Activated CD8-positive, alpha-beta T cell treated with anti-CD3 and anti-CD28 coated beads for 36 hours (primary cell): ENCODE results near the gene GRID1. TPM values are rescaled to one million over a fixed set of nuclear protein-coding genes. Genes with fewer than 3 reads are reported as not detected.

Source experiments
- ATAC-seq: fragments of 200-7000 bp; cut with Tn5 transposase; one replicate; pipeline ENCODE4 v1.10.0; 2021; ENCODE audit warnings: mild to moderate bottlenecking, moderate library complexity
- CTCF ChIA-PET: fragments of 350-600 bp; sonication (Branson Sonifier 250); formaldehyde crosslinking; loops from one replicate; lab custom pipeline; 2021; ENCODE audit warnings: antibody characterized with exemption; lab: Charles Lee
- POLR2A ChIA-PET: fragments of 350-600 bp; sonication (Branson Sonifier 250); formaldehyde crosslinking; loops from one replicate; lab custom pipeline; 2021; ENCODE audit warnings: antibody characterized with exemption; lab: Charles Lee
- DNase-seq: peaks from one replicate; pipeline ENCODE4 v3.0.0-alpha.2; 2020
- H3K27ac Mint-ChIP-seq: one replicate; pipeline ENCODE4 v1.8.0; 2021; ENCODE audit warnings: mild to moderate bottlenecking, mixed read lengths
- H3K27me3 Mint-ChIP-seq: one replicate; pipeline ENCODE4 v1.8.0; 2021; ENCODE audit warnings: mixed read lengths
- H3K36me3 Mint-ChIP-seq: one replicate; pipeline ENCODE4 v1.8.0; 2021; ENCODE audit warnings: low read depth, mixed read lengths
- H3K4me1 Mint-ChIP-seq: one replicate; pipeline ENCODE4 v1.8.0; 2021; ENCODE audit warnings: low read depth, mixed read lengths
- H3K4me3 Mint-ChIP-seq: one replicate; pipeline ENCODE4 v1.8.0; 2021; ENCODE audit warnings: mild to moderate bottlenecking, moderate library complexity, mixed read lengths
- H3K9me3 Mint-ChIP-seq: one replicate; pipeline ENCODE4 v1.8.0; 2021; ENCODE audit warnings: mixed read lengths
- intact Hi-C: fragments of 100-400 bp; cut with micrococcal nuclease; formaldehyde crosslinking; loops from one replicate; pipeline ENCODE4 v1.10.0; 2022
- total RNA-seq, 2 experiments: library from RNA; stranded (reverse); gene quantifications; one replicate each; pipeline ENCODE4 v1.2.3, GENCODE V29; 2021
- TF ChIP-seq, protein P1 (sequence below): fragments of 200-600 bp; IDR thresholded peaks from one replicate; pipeline ENCODE4 v1.8.0; 2022; ENCODE audit warnings: antibody characterized with exemption, mild to moderate bottlenecking

Gene GRID1
- total RNA-seq, 2 experiments from 2014 or later: not detected

DNA sequence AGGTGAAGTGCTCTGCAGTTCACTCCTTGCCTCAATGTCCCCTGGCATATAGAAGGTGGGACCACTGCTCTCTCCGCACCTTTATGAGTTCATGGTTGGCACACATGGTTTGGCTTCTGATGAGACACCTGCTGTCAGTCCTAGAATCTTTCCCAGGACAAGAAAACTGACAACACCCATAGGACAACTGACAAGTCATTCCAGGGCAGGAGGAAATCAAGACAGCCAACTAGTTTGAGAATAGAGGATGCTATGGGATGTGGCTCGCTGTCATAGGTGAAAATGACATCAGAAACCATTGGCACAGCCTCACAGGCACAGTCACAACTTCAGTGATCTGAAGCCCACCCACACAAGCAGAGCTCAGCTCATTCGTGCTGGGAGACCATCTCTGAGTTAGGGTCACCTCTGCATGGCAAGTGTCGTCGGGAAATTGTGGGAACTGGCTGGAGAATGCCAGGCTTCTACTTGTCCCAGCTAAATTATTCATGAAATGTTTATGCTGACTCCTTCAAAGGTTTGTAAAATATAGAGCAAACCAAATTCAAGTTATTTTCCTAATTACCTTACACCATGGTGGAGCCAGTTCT lies 762.4 kb downstream of the GRID1 start:
- Mint-ChIP-seq H3K27me3 (no peaks in the 10 kb centered on the region), H3K9me3 (no peaks in the 10 kb centered on the region), H3K4me1 (no peaks in the 10 kb centered on the region), H3K27ac (no peak overlapping the region), H3K36me3 (no peaks in the 10 kb centered on the region), H3K4me3 (no peak overlapping the region)
- DNase-seq (no peak), ATAC-seq (no peak)
- CTCF ChIA-PET: no interaction called here
- TF ChIP-seq, protein P1, sequence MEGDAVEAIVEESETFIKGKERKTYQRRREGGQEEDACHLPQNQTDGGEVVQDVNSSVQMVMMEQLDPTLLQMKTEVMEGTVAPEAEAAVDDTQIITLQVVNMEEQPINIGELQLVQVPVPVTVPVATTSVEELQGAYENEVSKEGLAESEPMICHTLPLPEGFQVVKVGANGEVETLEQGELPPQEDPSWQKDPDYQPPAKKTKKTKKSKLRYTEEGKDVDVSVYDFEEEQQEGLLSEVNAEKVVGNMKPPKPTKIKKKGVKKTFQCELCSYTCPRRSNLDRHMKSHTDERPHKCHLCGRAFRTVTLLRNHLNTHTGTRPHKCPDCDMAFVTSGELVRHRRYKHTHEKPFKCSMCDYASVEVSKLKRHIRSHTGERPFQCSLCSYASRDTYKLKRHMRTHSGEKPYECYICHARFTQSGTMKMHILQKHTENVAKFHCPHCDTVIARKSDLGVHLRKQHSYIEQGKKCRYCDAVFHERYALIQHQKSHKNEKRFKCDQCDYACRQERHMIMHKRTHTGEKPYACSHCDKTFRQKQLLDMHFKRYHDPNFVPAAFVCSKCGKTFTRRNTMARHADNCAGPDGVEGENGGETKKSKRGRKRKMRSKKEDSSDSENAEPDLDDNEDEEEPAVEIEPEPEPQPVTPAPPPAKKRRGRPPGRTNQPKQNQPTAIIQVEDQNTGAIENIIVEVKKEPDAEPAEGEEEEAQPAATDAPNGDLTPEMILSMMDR: no peak
- POLR2A ChIA-PET: interaction anchor here (1.4 kb wide), 1 partner anchor 9 kb away, joined by 3 read pairs; no protein-coding TSS in a partner anchor
- intact Hi-C loops: no loop called here

DNA sequence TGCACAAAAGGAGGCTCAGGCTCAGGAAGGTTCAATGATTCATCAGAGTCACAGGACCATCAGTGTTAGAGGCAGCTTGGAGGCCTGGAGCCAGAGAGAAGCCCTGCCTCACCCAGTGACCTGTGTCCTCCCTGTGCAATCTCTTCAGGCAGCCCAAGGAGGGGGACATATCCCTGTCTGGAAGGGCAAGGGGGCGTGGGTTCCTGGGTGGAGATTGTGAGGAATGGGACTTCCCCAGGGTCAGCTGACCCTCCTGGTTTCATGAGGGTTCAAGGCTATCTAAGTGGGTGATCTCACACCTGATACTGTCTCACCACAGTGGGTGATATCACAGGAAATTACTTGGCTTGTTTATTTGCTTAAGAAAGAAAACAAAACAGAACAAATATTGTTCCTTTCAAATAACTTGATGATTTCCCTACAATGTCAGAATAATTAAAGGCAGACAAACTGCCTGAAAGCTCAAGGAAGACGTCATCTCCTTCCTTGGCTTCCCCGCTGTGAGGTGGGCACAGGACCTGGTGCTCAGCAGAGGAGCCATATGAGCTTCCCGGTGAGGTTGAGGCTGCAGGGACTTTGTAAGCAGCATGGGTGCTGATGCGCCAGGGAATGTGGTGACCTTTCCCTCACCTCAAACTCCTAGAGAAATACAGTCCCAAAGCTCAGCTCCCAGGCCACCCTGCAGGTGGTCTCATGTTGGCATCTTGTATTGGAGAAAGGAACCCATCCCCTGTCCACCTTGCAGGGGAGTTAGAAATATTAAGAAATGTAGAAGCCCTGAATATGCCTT lies 763.2 kb downstream of the GRID1 start:
- POLR2A ChIA-PET: interaction anchor here (1.0 kb wide), 1 partner anchor 9 kb away, joined by 3 read pairs; no protein-coding TSS in a partner anchor

DNA sequence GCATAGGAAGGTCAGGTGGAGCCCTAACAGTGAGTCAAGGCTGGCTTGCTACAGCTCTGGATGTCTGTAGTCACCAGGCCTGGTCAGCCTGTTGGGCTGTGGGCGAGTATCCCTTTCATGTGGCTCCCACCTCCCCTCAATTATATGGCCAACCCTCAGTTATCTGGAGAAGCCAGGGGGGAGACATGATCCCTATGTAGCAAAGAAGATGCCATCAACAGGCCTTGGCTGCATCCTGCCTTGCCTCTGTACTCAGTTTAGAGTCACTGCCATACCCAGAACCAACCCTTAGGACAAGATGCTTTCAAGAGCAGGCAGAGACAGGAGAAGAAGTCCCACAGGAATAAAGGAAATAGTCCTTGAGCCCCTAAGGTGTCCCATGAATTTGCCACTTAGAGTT lies 763.9 kb downstream of the GRID1 start:
- DNase-seq: no peak
- H3K4me3 Mint-ChIP-seq: no peak overlapping the region
- ChIA-PET POLR2A (interaction anchor here (1.0 kb wide), 1 partner anchor 10 kb away, joined by 3 read pairs; no protein-coding TSS in a partner anchor), CTCF (no interaction called here)
- no peak for ATAC-seq
- no peaks in the 10 kb centered on the region for H3K36me3 Mint-ChIP-seq
- no peaks in the 10 kb centered on the region for H3K27me3 Mint-ChIP-seq
- no peaks in the 10 kb centered on the region for H3K9me3 Mint-ChIP-seq
- H3K4me1 Mint-ChIP-seq: no peaks in the 10 kb centered on the region
- no peak overlapping the region for H3K27ac Mint-ChIP-seq
- TF ChIP-seq, protein P1: no peak
- intact Hi-C loops: no loop called here

More for the DNA sequence above, 763.2 kb downstream of the GRID1 start:
- H3K4me3 Mint-ChIP-seq: no peak overlapping the region
- no peaks in the 10 kb centered on the region for H3K27me3 Mint-ChIP-seq
- H3K36me3 Mint-ChIP-seq: no peaks in the 10 kb centered on the region
- ATAC-seq (no peak), DNase-seq (no peak)
- H3K9me3 Mint-ChIP-seq: no peaks in the 10 kb centered on the region
- H3K27ac Mint-ChIP-seq: no peak overlapping the region
- no peaks in the 10 kb centered on the region for H3K4me1 Mint-ChIP-seq
- TF ChIP-seq, protein P1: no peak
- CTCF ChIA-PET: no interaction called here
- intact Hi-C loops: no loop called here

DNA sequence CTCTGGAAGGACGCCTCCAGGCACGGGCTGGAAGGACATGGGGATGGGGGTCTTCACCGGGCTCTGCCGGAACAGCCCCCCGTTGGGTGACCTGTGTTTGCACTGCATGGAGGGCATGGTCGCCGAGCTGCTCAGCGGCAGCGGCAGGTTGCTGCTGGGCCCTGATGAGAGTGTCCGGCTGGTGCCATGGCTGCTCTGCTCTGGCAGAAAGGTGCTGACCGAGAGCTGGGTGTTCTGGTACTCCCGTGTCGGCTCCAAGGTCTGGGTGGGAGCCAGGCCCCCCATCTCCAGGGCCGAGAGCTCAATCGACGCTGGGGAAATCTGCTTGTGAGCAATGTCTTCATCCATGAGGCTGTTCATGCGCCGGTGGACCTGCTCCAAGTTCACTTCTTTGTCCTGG lies 764.3 kb downstream of the GRID1 start:
- Mint-ChIP-seq H3K36me3 (no peaks in the 10 kb centered on the region), H3K9me3 (no peaks in the 10 kb centered on the region), H3K4me1 (no peaks in the 10 kb centered on the region), H3K27ac (no peak overlapping the region), H3K4me3 (no peak overlapping the region), H3K27me3 (no peaks in the 10 kb centered on the region)
- intact Hi-C loops: no loop called here
- ChIA-PET CTCF (no interaction called here), POLR2A (no interaction called here)
- no peak for ATAC-seq
- no peak for DNase-seq
- TF ChIP-seq, protein P1: no peak

DNA sequence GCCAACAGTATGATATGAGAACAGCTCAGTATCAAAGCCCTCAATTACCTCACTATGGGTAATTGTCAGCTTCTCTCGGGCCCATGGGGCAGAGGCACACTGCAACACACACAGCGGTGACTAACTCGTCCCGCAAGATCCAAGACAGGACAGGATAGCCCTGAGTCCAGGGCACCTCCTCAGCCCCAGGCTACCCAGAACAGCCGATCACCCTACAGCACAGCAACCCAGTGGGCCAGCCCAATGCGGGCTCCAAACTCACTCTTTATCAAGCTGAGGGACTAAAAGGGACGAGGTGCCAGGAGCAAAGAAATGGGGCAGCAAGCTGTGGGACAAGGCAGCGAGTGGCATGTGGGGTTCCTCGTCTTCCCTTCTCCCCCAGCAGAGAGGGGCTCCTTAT lies 765.1 kb downstream of the GRID1 start:
- ATAC-seq: no peak
- DNase-seq: no peak
- no peaks in the 10 kb centered on the region for H3K27me3 Mint-ChIP-seq
- H3K27ac Mint-ChIP-seq: no peak overlapping the region
- no peaks in the 10 kb centered on the region for H3K9me3 Mint-ChIP-seq
- H3K36me3 Mint-ChIP-seq: no peaks in the 10 kb centered on the region
- TF ChIP-seq, protein P1: no peak
- CTCF ChIA-PET: no interaction called here
- H3K4me1 Mint-ChIP-seq: no peaks in the 10 kb centered on the region
- no peak overlapping the region for H3K4me3 Mint-ChIP-seq
- intact Hi-C loops: no loop called here
- POLR2A ChIA-PET: no interaction called here
